HG02973 (cell line): ENCODE data around the gene GALNT11.
"Not testable (repeated sequence)": the region's sequence is repeated elsewhere in the genome, so short reads cannot be mapped to it uniquely, and the experiment has no call there.

Source experiments
- ATAC-seq: cut with Tn5 transposase; IDR thresholded peaks from one replicate; pipeline ENCODE4 v1.9.1; 2021; ENCODE audit warnings: moderate library complexity; ENCODE audit not compliant: unreplicated experiment

The GALNT11 gene

DNA sequence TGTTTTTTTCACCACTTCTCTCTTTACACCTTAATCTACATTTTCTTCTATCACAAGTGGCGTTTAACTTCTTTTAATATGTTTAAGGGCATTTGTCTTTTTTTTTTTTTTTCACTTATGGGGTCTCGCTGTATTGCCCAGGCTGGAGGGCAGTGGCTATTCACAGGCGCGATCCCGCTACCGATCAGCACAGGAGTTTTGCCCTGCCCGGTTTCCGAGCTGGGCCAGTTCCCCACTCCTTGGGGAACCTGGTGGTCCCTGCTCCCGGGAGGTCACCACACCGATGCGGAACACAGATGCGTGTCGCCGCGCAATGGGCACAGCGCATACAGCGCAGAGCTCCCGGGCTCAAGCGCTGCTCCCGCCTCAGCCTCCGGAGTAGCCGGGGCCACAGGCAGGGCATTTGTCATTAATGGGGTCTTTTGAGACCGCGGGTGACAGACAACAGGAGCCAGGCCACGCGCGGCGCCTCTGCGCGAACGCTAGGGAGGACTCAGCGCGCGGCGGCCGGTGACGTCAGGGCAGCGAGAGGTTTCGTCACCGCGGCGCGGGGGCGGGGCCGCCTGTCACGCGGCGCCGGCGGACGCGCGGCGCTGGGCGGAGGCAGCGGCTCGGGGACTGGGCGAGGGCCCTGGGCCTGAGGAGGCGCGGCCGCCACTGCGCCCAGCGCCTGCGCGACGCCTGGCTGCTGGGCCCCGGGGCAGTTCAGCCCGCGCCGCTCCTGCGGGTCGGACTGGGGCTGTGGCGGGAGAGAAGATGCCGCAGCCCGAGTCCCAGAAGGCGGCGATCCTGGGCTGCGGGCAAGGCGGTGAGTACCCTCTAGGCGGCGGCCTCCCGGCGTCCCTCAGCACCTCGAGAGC lies at the start of gene GALNT11:
Gene GALNT11, plus strand, starts transcription at position 598 of the 860 bp plus-strand sequence. CDS start 68,554 bp downstream, outside the sequence.
- peak; percentile 93 for ATAC-seq

DNA sequence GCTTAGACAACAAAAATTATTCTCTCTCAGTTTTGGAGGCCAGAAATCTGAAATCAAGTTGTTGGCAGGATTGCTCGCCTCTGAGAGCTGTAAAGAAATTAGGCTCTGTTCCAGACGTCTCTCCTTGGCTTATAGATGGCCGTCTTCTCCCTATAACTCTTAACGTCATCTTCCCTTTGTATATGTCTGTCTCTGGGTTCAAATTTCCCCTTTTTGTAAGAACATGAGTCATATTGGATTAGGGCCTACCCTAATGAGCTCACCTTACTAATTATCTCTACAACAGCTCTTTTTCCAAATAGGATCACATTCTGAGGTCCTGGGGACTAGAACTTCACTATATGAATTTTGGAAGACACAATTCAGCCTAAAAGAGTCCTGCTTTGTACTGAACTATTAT lies 46.9 kb upstream of the GALNT11 start:
- no peak for ATAC-seq

DNA sequence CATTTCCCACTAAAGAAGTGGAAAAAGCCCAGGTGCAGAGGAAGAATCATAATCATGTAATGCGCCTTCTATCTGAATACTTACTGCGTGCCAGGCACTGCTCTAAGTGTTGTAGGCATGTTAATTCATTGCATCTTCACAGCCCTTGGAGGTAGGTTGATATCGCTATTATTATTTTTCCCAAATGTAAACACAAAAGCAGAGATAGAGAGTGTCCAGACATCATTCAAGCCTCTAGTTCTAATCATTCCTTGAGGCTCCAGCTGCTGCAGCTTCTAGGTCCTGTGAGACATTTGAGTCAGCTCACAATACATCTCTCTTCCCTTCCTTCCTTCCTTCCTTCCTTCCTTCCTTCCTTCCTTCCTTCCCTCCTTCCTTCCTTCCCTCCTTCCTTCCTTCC lies 44.3 kb upstream of the GALNT11 start:
- ATAC-seq: no peak

DNA sequence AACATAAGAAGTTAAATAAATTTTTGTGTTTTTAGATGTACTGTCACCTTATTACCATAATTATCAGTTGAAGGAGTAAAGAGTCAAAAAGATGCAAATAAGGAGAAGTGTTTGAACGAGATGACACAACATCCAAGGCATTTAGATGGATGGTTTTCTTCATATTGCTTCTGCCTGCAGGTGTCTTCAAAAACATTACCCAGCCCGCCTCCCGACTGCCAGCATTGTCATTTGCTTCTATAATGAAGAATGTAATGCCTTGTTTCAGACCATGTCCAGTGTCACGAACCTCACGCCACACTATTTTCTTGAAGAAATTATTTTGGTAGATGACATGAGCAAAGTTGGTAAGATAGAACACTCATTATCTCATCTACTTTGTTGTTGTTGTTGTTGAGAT lies 42.7 kb upstream of the GALNT11 start:
- ATAC-seq: no peak

DNA sequence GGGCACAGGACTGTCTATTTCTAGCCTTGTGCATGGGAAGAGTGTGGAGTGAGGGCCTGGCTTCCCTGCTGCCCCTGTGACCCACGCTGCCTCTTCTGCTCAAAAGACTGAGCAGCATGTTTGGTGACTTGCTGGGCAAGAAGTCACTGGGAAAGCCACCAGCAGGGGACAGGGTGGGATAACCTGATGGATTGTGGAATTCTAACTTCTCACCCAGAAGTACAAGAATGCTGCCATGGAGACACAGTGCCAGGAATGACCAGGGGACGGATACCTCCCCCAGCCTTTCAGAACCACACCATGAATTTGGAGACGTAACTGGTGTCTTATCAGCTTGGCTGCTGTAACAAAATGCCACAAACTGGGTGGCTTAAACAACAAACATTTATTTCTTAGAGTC lies 40.9 kb upstream of the GALNT11 start:
- no peak for ATAC-seq

DNA sequence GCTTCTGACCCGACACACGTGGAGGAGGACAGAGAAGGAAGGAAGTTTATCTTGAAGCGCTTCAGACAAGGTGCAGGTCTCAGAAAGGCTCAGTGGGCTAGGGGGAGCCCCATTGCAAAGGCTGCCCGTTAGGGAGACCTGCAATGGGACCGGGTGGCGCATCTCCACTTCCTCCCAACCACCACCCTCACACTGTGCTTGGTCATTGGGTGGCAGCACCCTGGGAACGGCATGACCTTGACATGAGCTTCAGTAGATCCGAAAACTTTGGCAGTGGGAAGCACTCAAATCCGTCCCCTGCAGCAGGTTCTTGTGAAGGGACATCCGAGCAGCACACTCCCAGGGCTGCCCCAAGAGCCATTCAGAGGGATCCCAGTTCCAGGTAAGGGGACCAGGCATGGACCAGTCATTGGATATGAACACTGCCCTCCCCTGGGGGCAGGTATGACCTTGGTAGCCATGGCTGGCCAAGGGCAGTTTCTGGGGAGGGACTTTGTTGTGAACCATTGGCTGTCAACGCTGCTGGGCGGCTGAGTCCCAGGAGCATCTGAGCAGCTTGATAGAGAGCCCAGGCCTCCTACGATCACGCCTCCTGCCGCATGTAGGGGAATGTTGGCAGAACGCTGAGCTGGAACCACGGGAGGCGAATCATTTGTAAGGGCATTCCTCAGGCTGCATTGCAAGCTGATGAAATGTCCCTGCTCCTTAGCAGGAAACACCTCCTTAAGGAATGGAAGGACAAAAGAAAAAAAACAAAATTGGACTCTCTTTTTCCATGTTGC lies 37.5 kb upstream of the GALNT11 start:
- no peak for ATAC-seq

DNA sequence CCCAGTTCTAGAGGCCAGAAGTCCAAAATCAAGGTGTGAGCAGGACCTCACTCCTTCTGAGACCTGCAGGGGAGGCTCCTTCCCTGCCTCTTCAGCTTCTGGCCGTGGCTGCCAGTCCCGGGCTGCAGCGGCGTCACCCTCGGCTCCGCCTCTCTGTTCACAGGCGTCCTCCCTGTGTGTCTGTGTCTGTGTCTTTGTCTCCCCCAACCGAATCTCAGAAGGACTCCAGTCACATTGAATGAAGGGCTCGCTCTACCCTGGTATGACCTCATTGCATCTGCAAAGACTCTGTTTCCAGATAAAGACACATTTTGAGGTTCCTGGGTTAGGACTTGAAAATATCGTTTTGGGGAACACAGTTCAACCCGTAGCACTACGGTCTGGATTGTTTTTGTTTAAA lies 33.1 kb upstream of the GALNT11 start:
- ATAC-seq: peak; percentile 59

DNA sequence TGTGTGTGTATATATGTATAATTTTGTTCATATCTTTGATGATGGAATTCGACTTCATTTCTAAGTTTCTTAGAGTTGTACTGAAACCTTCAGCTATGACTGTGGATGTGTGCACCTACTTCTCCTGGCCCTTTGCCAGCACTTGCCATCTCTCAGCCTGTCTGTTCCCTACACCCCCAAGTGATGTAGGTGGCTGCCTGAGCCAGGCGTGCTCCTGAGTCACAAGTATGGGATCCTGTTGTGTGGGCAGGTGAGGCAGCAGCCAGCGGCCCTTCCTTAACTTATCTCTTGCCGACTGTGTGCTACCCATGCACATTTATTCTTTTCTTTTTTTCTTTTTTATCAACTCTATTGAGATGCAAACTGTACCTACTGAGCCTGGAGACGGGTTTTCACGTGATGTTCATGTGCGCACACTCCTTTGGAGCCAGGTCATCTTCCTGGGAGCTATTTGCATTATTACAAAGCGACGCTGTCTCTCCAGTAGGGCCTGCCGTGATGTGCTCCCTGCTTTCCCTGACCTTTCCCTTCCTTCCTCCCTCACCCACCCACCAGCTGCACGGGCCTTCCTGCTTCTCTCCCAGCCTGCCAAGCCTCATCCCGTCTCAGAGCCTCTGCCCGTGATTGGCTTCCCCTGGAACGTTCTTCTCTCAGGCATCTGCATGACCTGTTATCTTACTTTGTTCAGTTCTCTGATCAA lies 31.3 kb upstream of the GALNT11 start:
- ATAC-seq: no peak

DNA sequence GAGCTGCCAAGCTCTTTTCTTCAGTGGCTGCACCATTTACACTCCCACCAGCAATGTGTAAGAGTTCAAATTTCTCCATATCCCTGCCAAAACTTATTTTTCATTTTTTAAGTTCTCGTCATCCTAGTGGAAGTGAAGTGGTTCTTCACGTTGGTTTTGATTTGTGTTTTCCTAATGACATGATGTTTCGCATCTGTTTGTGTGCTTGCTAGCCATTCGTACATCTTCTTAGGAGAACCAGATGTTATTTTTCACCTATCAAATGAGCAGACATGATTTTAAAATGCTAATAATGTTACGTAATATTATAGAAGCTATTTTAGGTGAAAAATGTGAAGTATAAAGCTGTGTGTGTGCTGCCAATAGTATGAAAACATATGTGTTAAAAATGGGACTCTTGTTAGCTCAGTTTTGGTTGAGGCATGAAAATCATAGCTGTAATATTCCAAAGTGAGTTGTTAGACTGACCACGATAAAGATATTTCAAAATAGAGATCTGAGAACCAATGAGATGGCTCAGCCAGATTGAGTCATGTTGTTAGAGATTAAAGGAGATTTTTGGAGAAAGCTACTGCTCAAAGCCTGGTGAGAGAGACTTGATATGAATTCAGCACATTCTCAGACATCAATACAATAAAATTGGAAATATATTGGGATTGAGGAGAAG lies 25.9 kb upstream of the GALNT11 start:
- no peak for ATAC-seq

DNA sequence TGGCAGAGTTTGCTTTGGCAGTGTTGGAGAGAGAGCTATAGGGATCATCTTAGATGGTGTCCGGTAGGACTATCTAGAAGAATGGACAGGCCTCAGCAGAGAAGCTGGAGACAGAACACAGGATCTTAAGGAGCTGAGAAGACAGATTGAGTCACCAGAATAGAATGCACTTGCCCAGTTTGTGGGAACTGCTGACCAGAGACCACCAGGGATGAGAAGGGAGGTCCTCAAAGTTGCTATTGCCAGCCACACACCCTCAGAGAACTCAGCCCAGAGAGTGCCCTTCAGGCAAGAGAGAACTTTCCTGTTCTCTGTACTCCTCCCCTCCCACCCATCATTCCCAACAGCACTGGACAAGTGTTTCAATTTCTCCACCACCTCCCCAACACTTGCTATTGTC lies 25.3 kb upstream of the GALNT11 start:
- no peak for ATAC-seq

DNA sequence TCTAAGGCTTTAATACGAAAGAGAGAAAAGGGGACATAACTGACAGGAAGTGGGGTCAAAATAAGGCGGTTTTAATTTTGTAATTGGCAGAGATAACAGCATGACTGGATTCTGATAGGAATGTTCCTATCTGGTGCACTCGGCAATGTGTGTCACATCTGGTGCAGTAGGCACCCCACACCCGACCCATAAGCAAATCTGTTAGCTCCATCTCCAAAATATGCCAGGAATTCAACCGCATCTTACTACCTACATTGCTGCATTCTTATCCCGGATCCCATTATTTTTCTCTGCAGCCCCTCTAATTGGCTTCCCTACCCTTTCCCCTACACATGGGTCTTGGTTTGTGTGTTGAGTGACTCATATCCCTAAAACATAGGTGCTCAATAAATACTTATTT lies 19.1 kb upstream of the GALNT11 start:
- no peak for ATAC-seq

DNA sequence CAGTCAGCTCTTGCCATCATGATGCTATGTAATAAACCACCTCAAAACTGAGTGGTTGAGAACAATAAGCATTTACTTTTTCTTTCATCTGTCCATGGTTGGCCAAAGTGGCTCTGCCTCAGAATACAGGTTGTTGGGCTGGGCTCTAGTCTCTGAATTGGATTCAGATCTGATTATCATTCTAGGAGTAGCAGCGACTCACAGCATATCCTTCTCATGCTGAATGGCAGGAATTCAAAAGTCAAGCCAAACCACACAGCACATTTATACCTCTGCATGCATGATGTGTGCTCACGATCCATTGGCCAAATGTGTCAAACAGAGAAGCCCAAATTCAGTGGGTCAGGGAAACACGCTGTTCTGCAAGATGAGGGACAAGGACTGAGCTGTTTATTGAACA lies 13.6 kb upstream of the GALNT11 start:
- ATAC-seq: no peak

DNA sequence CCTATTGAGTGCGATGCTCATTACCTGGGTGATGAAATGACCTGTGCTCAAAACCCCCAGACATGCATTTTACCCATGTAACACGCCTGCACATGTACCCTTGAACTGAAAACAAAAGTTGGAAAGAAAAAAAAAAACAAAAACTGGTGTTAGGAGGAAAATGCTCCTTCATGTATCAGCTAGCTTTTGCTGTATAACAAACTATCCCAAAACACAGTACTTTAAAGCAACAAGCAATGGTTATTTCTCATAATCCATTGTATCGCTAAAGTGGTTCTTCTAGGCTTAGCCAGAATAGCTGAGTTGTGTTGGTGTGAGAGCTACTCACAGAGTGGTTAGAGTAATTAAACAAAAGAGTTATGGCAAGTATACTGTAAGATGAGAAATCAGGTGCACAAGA lies 12.2 kb upstream of the GALNT11 start:
- no peak for ATAC-seq

DNA sequence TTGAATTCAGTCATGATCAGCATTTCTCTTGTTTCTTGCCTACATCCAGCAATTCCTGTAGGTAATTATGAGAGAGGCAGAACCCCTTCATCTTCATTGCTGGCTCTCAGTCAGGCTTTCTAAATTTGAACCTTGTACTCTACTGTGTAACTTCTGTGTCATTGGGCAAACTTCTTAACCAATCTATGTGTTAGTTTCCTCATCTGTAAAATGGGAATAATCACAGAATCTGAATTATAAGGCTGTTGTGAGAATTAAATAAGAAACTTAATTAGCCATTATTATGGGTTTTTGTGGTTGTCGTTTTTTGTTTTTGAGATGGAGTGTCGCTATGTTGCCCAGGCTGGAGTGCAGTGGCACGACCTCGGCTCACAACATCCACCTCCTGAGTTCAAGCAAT lies 11.5 kb upstream of the GALNT11 start:
- no peak for ATAC-seq

DNA sequence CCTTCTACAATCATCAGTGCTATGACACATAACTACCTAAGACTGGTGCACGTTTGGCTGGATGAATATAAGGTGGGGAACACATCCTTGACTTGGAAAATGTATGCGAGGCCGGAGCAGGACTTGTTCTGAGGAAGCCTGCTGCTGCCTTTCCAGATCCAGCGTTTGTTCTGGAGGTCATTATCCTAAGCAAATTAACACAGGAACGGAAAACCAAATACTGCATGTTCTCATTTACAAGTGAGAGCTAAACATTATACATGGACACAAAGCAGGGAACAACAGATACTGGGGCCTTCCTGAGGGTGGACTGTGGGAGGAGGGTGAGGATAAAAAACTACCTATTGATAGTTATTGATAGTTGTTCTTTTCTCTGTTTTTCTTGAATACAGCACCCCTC lies 10.8 kb upstream of the GALNT11 start:
- ATAC-seq: no peak

DNA sequence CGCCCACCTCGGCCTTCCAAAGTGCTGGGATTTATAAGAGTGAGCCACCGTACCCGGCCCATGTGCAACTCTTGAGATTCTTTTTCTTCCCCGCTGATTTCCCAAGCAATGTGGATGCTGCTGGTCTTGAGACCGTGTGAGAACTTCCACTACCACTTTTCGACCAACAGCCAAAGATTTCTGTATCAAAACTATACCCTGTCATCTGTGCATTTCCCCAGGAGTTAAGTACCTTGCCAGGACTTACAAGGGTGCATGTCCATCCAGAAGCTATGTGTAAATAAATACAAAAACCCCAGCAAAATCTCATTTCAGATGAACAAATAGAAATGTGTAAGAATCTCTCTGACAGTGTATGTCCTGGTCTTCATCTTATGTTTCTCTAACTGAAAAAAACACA lies 9.9 kb upstream of the GALNT11 start:
- no peak for ATAC-seq

DNA sequence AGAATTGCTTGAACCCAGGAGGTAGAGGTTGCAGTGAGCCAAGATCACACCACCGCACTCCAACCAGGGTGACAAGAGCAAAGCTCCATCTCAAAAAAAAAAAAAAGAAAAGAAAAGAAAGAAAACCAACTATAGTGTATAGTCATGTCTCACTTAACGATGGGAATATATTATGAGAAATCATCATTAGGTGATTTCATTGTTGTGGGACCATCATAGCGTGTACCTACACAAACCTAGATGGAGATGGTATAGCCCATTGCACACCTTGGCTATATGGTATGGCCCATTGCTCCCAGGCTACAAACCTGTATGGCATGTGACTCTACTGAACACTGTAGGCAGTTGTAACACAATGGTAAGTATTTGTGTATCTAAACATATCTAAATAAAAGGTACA lies 8.5 kb upstream of the GALNT11 start:
- ATAC-seq: no peak

DNA sequence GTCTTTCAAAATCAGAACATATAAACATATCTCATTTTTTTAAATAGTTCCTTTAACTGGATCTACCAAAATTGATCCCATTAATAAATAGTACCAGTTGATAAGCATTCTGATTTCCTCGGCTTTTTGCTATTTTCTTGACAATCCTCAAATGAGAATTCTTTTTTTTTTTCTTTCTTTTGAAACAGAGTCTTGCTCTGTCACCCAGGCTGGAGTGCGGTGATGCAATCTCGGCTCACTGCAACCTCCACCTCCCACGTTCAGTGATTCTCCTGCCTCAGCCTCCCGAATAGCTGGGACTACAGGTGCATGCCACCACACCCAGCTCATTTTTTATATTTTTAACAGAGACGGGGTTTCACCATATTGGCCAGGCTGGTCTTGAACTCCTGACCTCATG lies 7.8 kb upstream of the GALNT11 start:
- not testable (repeated sequence) for ATAC-seq

DNA sequence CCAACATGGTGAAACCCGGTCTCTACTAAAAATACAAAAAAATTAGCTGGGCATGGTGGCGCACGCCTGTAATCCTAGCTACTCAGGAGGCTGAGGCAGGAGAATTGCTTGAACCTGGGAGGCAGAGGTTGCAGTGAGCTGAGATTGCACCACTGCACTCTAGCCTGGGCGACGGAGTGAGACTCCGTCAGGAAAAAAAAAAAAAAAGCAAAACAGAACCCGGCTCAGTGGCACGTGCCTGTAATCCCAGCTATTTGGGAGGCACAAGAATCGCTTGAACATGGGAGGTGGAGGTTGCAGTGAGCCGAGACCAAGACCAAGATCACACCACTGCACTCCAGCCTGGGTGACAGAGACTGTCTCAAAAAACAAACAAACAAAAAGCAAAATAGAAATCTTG lies 3.7 kb upstream of the GALNT11 start:
- ATAC-seq: not testable (repeated sequence)

DNA sequence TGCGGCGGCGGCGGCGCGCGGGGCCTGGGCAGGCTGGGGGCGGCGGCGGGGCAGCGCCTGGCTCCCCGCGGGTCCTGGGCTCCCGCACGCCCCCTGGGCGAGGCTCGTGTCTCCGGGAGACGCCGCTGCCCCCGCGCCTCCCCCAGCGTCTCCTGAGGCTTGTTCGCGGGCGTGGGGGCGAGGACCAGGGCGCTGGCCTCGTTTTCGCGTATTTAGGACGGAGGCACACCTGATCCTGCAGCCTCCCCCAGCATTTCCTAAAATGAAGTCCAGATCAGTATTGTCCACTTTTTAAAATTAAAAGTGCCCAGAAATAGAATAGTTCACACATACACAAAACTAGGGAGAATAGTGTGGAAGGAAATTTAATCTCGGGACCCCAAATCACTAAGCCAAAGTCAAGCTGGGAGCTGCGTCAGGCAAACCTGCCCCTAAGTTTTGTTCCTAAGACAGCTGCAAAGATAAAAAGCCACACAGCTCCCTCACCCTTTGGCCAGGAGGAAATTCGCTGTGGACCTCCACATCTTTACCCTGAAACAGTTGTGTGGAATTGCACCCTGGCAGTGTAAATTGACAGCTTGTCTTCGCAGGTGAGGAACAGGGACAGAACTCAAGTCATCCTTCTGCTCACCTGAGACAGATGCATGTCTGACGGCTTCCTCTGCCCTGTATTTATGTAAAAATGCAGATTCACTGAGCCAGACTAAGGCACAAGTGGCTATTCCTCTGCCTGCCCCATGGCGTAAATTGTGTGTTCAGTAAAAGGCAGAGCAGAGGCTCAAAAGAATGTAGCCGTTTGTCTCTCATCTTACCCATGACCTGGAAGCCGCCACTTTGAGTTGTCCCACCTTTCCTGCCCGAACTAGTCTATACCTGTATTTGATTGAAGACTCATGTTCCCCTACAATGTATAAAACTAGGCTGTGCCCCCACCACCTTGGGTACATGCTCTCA lies 740 bp downstream of the GALNT11 start:
- no peak for ATAC-seq
